ENCODE data around the gene AP5B1. TPM values are rescaled to one million over a fixed set of nuclear protein-coding genes. Genes with fewer than 3 reads are reported as not detected.

The AP5B1 gene
- total RNA-seq, 2 experiments from 2014 or later: 17.4 to 20.2 TPM

DNA sequence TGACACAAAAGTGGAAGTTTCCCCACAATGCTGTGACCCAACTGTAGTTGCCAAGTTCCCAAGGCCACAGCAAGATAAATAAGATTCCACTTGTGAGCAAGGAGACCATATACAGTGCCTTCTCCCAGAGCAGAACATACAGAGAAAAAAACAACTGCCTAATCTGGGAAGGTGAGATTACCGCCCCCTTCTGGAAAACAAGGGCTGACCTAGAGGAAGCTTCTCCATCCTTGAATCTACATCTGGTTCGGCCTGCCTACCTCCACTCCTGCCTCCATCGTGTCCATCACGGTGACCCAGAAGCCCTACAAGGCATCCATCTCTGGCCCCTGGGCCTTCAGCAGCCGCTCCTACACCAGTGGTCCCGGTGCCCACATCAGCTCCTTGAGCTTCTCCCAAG, 54.1 kb downstream of the AP5B1 start:
- Mint-ChIP-seq H3K4me1 (peaks cover 4% of the 10 kb centered on the region), H3K27me3 (peaks cover 5% of the 10 kb centered on the region)
- POLR2A ChIA-PET: no interaction called here

More for the DNA sequence above, 54.1 kb downstream of the AP5B1 start:
- no peak overlapping the region for H3K4me3 Mint-ChIP-seq
- CTCF ChIA-PET: interaction anchor here (1.3 to 1.9 kb wide), 2 partner anchors 15 to 53 kb away, joined by 5 to 7 read pairs; partner anchors contain the start of gene KAT5
- no peak overlapping the region for H3K27ac Mint-ChIP-seq
- H3K9me3 Mint-ChIP-seq: no peaks in the 10 kb centered on the region
- H3K36me3 Mint-ChIP-seq (ENCODE audit: low read depth): no peaks in the 10 kb centered on the region
- no peak for DNase-seq

Other genes with a start within 250 kb of the AP5B1 start
- gene LTBP3, start 222.6 kb downstream of the AP5B1 start, total RNA-seq: 10 to 100 TPM; 80.2 to 92.5 TPM
- 10 to 100 TPM; 32.4 to 35.4 TPM for gene ZNRD2, start 210.5 kb downstream of the AP5B1 start, total RNA-seq
- gene FAM89B, start 208.4 kb downstream of the AP5B1 start, total RNA-seq: 10 to 100 TPM; 34.1 to 42.1 TPM
- gene EHBP1L1, start 204.9 kb downstream of the AP5B1 start, total RNA-seq: 10 to 100 TPM; 69.2 to 96.7 TPM
- 1 to 10 TPM in 1 of 2 experiments, under 1 TPM in 1; 1.00 to 3.3 TPM for gene KCNK7, start 185.2 kb downstream of the AP5B1 start, total RNA-seq
- 10 to 100 TPM; 61.0 to 67.1 TPM for gene MAP3K11, start 166.8 kb downstream of the AP5B1 start, total RNA-seq
- gene PCNX3, start 165.2 kb downstream of the AP5B1 start, total RNA-seq: 10 to 100 TPM; 47.7 to 50.2 TPM
- 100 to 1,000 TPM; 229 to 235 TPM for gene SIPA1, start 142.9 kb downstream of the AP5B1 start, total RNA-seq
- 10 to 100 TPM; 76.7 to 79.8 TPM for gene RELA, start 118.1 kb downstream of the AP5B1 start, total RNA-seq
- 10 to 100 TPM; 60.8 to 72.3 TPM for gene KAT5, start 68.7 kb downstream of the AP5B1 start, total RNA-seq
- gene RNASEH2C, start 60.2 kb downstream of the AP5B1 start, total RNA-seq: 10 to 100 TPM; 74.9 to 86.3 TPM
- not detected for gene OVOL1, start 6.1 kb upstream of the AP5B1 start, total RNA-seq
- gene SNX32, start 53.0 kb upstream of the AP5B1 start, total RNA-seq: 1 to 10 TPM; 2.1 to 2.2 TPM
- 1,000 to 10,000 TPM; 1,543 to 1,707 TPM for gene CFL1, start 77.2 kb upstream of the AP5B1 start, total RNA-seq
- 100 to 1,000 TPM in 1 of 2 experiments, 10 to 100 TPM in 1; 96.6 to 108 TPM for gene MUS81, start 79.5 kb upstream of the AP5B1 start, total RNA-seq
- gene EFEMP2, start 91.8 kb upstream of the AP5B1 start, total RNA-seq: 1 to 10 TPM; 9.0 to 9.7 TPM
- 10 to 100 TPM; 22.9 to 23.6 TPM for gene CTSW, start 98.9 kb upstream of the AP5B1 start, total RNA-seq
- 100 to 1,000 TPM in 1 of 2 experiments, 10 to 100 TPM in 1; 94.7 to 112 TPM for gene FIBP, start 107.5 kb upstream of the AP5B1 start, total RNA-seq
- 10 to 100 TPM; 39.4 to 56.7 TPM for gene CCDC85B, start 109.7 kb upstream of the AP5B1 start, total RNA-seq
- 1 to 10 TPM; 1.7 to 2.0 TPM for gene FOSL1, start 119.4 kb upstream of the AP5B1 start, total RNA-seq
- 10 to 100 TPM; 32.7 to 36.3 TPM for gene C11orf68, start 138.1 kb upstream of the AP5B1 start, total RNA-seq
- gene DRAP1, start 138.4 kb upstream of the AP5B1 start, total RNA-seq: 100 to 1,000 TPM; 190 to 218 TPM
- gene TSGA10IP, start 164.5 kb upstream of the AP5B1 start, total RNA-seq: not detected
- 10 to 100 TPM; 79.6 to 81.7 TPM for gene SART1, start 180.8 kb upstream of the AP5B1 start, total RNA-seq
- 10 to 100 TPM; 50.4 to 54.4 TPM for gene EIF1AD, start 221.2 kb upstream of the AP5B1 start, total RNA-seq
- 100 to 1,000 TPM; 223 to 236 TPM for gene BANF1, start 221.5 kb upstream of the AP5B1 start, total RNA-seq
- gene CST6, start 231.0 kb upstream of the AP5B1 start, total RNA-seq: not detected
- not detected for gene CATSPER1, start 245.5 kb upstream of the AP5B1 start, total RNA-seq

All from activated CD4-positive, alpha-beta T cell treated with anti-CD3 and anti-CD28 coated beads, Interleukin-2, amount 10 ng/mL, durations not matched to agents 7 days and 5 days (primary cell).